ACC112 (cell line): ENCODE measurements around the gene SPACA4.
A peak's percentile ranks its signal among the peaks of the same experiment; 100 is the strongest.

Experiments
- H2AFZ ChIP-seq: fragments of 200-600 bp; sonication (generic); one replicate; pipeline ENCODE4 v1.6.0; 2017; ENCODE audit warnings: antibody characterized with exemption, low read length; ENCODE audit not compliant: unreplicated experiment
- H3K27ac ChIP-seq: fragments of 200-600 bp; sonication (generic); 2 replicates; pipeline ENCODE4 v1.5.1; 2014; ENCODE audit warnings: low read depth, mild to moderate bottlenecking, antibody characterized with exemption, low read length, moderate library complexity
- H3K27me3 ChIP-seq: fragments of 200-600 bp; sonication (generic); 2 replicates; pipeline ENCODE4 v1.6.1; 2014; ENCODE audit warnings: mild to moderate bottlenecking, antibody characterized with exemption, low read length, moderate library complexity, mixed read lengths; ENCODE audit not compliant: insufficient read depth
- H3K36me3 ChIP-seq: fragments of 200-600 bp; sonication (generic); 2 replicates; pipeline ENCODE4 v1.6.1; 2016; ENCODE audit warnings: mild to moderate bottlenecking, antibody characterized with exemption, low read length, moderate library complexity, mixed read lengths; ENCODE audit not compliant: insufficient read depth
- H3K4me1 ChIP-seq: fragments of 200-600 bp; sonication (generic); one replicate; pipeline ENCODE4 v1.6.1; 2016; ENCODE audit warnings: low read length, mixed read lengths; ENCODE audit not compliant: insufficient read depth, unreplicated experiment, control insufficient read depth
- H3K4me3 ChIP-seq: fragments of 200-600 bp; sonication (generic); 2 replicates; pipeline ENCODE4 v1.5.1; 2014; ENCODE audit warnings: mild to moderate bottlenecking, low read depth, low read length
- H3K79me2 ChIP-seq: fragments of 200-600 bp; sonication (generic); one replicate; pipeline ENCODE4 v1.6.0; 2016; ENCODE audit warnings: low read length; ENCODE audit not compliant: control insufficient read depth, unreplicated experiment, insufficient read depth

SPACA4 gene

GRCh38 chr19:48613024-48613851 lies 6.7 kb downstream of the SPACA4 start:
- no peak overlapping the region for H3K27ac ChIP-seq

GRCh38 chr19:48613852-48614435 lies 7.4 kb downstream of the SPACA4 start:
- Histone ChIP-seq H2AFZ (no peak overlapping the region), H3K27me3 (no peaks in the 10 kb centered on the region), H3K36me3 (peaks cover 18% of the 10 kb centered on the region; the same call in 1 of the 2 replicates), H3K4me1 (peaks cover 5% of the 10 kb centered on the region), H3K4me3 (no peak overlapping the region), H3K79me2 (peaks cover 32% of the 10 kb centered on the region), H3K27ac (no peak overlapping the region)

More at GRCh38 chr19:48613024-48613851, 6.7 kb downstream of the SPACA4 start:
- Histone ChIP-seq H2AFZ (no peak overlapping the region), H3K27me3 (no peaks in the 10 kb centered on the region), H3K4me3 (no peak overlapping the region), H3K36me3 (peaks cover 16% of the 10 kb centered on the region; the same call in 1 of the 2 replicates), H3K79me2 (peaks cover 25% of the 10 kb centered on the region), H3K4me1 (peaks cover 5% of the 10 kb centered on the region)

GRCh38 chr19:48614436-48615230 lies 8.1 kb downstream of the SPACA4 start, which contains the start of gene FAM83E:
Gene FAM83E (minus strand): TSS chr19:48615076. CDS start chr19:48613372, 1,704 bp downstream.
- Histone ChIP-seq H2AFZ (no peak within 1 kb of the TSS), H3K4me3 (no peak within 1 kb of the TSS), H3K36me3 (peaks cover 18% of the 10 kb centered on the region; the same call in 1 of the 2 replicates), H3K79me2 (peaks cover 34% of the 10 kb centered on the region), H3K27ac (no peak within 1 kb of the TSS), H3K27me3 (no peaks in the 10 kb centered on the region), H3K4me1 (peaks cover 5% of the 10 kb centered on the region)

GRCh38 chr19:48615231-48616040 lies 8.9 kb downstream of the SPACA4 start:
- H3K27ac ChIP-seq, result no peak overlapping the region
- peaks cover 18% of the 10 kb centered on the region; the same call in 1 of the 2 replicates for H3K36me3 ChIP-seq
- H2AFZ ChIP-seq, result no peak overlapping the region
- H3K4me1 ChIP-seq, result peaks cover 10% of the 10 kb centered on the region
- H3K4me3 ChIP-seq, result no peak overlapping the region
- H3K79me2 ChIP-seq, result peaks cover 42% of the 10 kb centered on the region
- H3K27me3 ChIP-seq, result no peaks in the 10 kb centered on the region

GRCh38 chr19:48616041-48616436 lies 9.5 kb downstream of the SPACA4 start:
- H3K4me1 ChIP-seq, result peaks cover 10% of the 10 kb centered on the region
- peaks cover 18% of the 10 kb centered on the region; the same call in 1 of the 2 replicates for H3K36me3 ChIP-seq
- no peak overlapping the region for H2AFZ ChIP-seq
- H3K27me3 ChIP-seq, result no peaks in the 10 kb centered on the region
- H3K27ac ChIP-seq, result no peak overlapping the region
- H3K79me2 ChIP-seq, result peaks cover 42% of the 10 kb centered on the region
- H3K4me3 ChIP-seq, result no peak overlapping the region

GRCh38 chr19:48616491-48617056 lies 10.0 kb downstream of the SPACA4 start:
- Histone ChIP-seq H3K36me3 (peaks cover 18% of the 10 kb centered on the region; the same call in 1 of the 2 replicates), H2AFZ (no peak overlapping the region), H3K27me3 (no peaks in the 10 kb centered on the region), H3K79me2 (peaks cover 42% of the 10 kb centered on the region), H3K27ac (no peak overlapping the region), H3K4me3 (peak overlapping the region; percentile 94), H3K4me1 (peaks cover 10% of the 10 kb centered on the region)

- Histone ChIP-seq H3K79me2 (peaks cover 43% of the 10 kb centered on the region), H3K27me3 (no peaks in the 10 kb centered on the region), H3K4me3 (peak overlapping the region; percentile 94), H3K4me1 (peaks cover 10% of the 10 kb centered on the region), H2AFZ (no peak overlapping the region), H3K36me3 (peaks cover 18% of the 10 kb centered on the region; the same call in 1 of the 2 replicates), H3K27ac (no peak overlapping the region)
Measured at GRCh38 chr19:48617146-48617937, 10.8 kb downstream of the SPACA4 start.

GRCh38 chr19:48618278-48618915 lies 11.9 kb downstream of the SPACA4 start:
- Histone ChIP-seq H3K27me3 (no peaks in the 10 kb centered on the region), H3K79me2 (peaks cover 44% of the 10 kb centered on the region), H3K27ac (peak overlapping the region; percentile 88), H3K4me3 (peak overlapping the region; percentile 94), H3K36me3 (peaks cover 18% of the 10 kb centered on the region; the same call in 1 of the 2 replicates), H3K4me1 (peaks cover 13% of the 10 kb centered on the region), H2AFZ (no peak overlapping the region)
